OCI-LY1 (cell line): ENCODE measurements around the gene SLC38A8.

Experiments
- H2AFZ ChIP-seq: fragments of 200-600 bp; sonication (generic), shearing (Covaris generic); 2 replicates; pipeline ENCODE4 v1.6.0; 2014; ENCODE audit warnings: antibody characterized with exemption, mild to moderate bottlenecking, low read length
- H3F3A ChIP-seq: fragments of 200-600 bp; sonication (generic), shearing (Covaris generic); 2 replicates; pipeline ENCODE4 v1.6.0; 2014; ENCODE audit warnings: mild to moderate bottlenecking, antibody characterized with exemption, low read length, moderate library complexity; ENCODE audit not compliant: insufficient read depth
- H3K27ac ChIP-seq: fragments of 200-600 bp; sonication (generic); 2 replicates; pipeline ENCODE4 v1.5.1; 2014; ENCODE audit warnings: low read length, mixed run types, mild to moderate bottlenecking, low read depth; ENCODE audit not compliant: poor library complexity, severe bottlenecking
- H3K27me3 ChIP-seq: fragments of 200-600 bp; sonication (generic); 2 replicates; pipeline ENCODE4 v1.6.0; 2014; ENCODE audit warnings: antibody characterized with exemption, mild to moderate bottlenecking, low read length, moderate library complexity; ENCODE audit not compliant: insufficient read depth
- H3K36me3 ChIP-seq: fragments of 200-600 bp; sonication (generic); 2 replicates; pipeline ENCODE4 v1.6.1; 2014; ENCODE audit warnings: mild to moderate bottlenecking, antibody characterized with exemption, low read length, moderate library complexity, mixed read lengths; ENCODE audit not compliant: insufficient read depth
- H3K4me1 ChIP-seq: fragments of 200-600 bp; sonication (generic); 2 replicates; pipeline ENCODE4 v1.5.1; 2014; ENCODE audit warnings: mild to moderate bottlenecking, low read length, moderate library complexity; ENCODE audit not compliant: insufficient read depth, severe bottlenecking
- H3K4me2 ChIP-seq: fragments of 200-600 bp; sonication (generic), shearing (Covaris generic); 2 replicates; pipeline ENCODE4 v1.6.1; 2014; ENCODE audit warnings: low read length
- H3K4me3 ChIP-seq: fragments of 200-600 bp; sonication (generic); 2 replicates; pipeline ENCODE4 v1.5.1; 2014; ENCODE audit warnings: low read length, low read depth, mild to moderate bottlenecking, mixed read lengths; ENCODE audit not compliant: poor library complexity, severe bottlenecking
- H3K79me2 ChIP-seq: fragments of 200-600 bp; shearing (Covaris generic); 2 replicates; pipeline ENCODE4 v1.6.1; 2016; ENCODE audit warnings: mixed run types, low read length, mixed read lengths; ENCODE audit not compliant: insufficient read depth
- H3K9ac ChIP-seq: fragments of 200-600 bp; sonication (generic), shearing (Covaris generic); 2 replicates; pipeline ENCODE4 v1.6.1; 2014; ENCODE audit warnings: mild to moderate bottlenecking, low read length, mixed read lengths
- H3K9me2 ChIP-seq: fragments of 200-600 bp; sonication (generic), shearing (Covaris generic); 2 replicates; pipeline ENCODE4 v1.6.1; 2014; ENCODE audit warnings: low read depth, mild to moderate bottlenecking, low read length, mixed read lengths
- H3K9me3 ChIP-seq: fragments of 200-600 bp; shearing (Covaris generic); 2 replicates; pipeline ENCODE4 v1.6.1; 2014; ENCODE audit warnings: low read length, mixed read lengths
- H4K20me1 ChIP-seq: fragments of 200-600 bp; sonication (generic), shearing (Covaris generic); 2 replicates; pipeline ENCODE4 v1.6.0; 2016; ENCODE audit warnings: mild to moderate bottlenecking, low read length; ENCODE audit not compliant: insufficient read depth
- CTCF ChIP-seq: fragments of 200-600 bp; sonication (generic), shearing (Covaris generic); IDR thresholded peaks from 2 replicates; pipeline ENCODE4 v1.5.1; 2017; ENCODE audit warnings: mild to moderate bottlenecking, antibody characterized with exemption, low read length, moderate library complexity, mixed read lengths
- EZH2 ChIP-seq: fragments of 200-600 bp; sonication (generic), shearing (Covaris generic); IDR thresholded peaks from 2 replicates; pipeline ENCODE4 v1.8.0; 2017; ENCODE audit warnings: borderline replicate concordance, mixed run types, mild to moderate bottlenecking, antibody characterized with exemption, low read length, moderate library complexity, mixed read lengths

The SLC38A8 gene

GRCh38 chr16:84088695-84089395, 46.2 kb upstream of the SLC38A8 start:
- no peaks in the 10 kb centered on the region for H3K79me2 ChIP-seq
- peak overlapping the region; percentile 96 for H3K27ac ChIP-seq
- peak overlapping the region; percentile 58 for H3K4me2 ChIP-seq
- no peak overlapping the region for H2AFZ ChIP-seq
- H3K4me1 ChIP-seq, result peaks cover 74% of the 10 kb centered on the region
- H3K9me3 ChIP-seq, result no peaks in the 10 kb centered on the region
- no peaks in the 10 kb centered on the region for H3K27me3 ChIP-seq
- peaks cover 7% of the 10 kb centered on the region; the same call in 1 of the 2 replicates for H3F3A ChIP-seq
- H3K9me2 ChIP-seq, result no peaks in the 10 kb centered on the region
- no peaks in the 10 kb centered on the region for H4K20me1 ChIP-seq
- H3K4me3 ChIP-seq, result peak overlapping the region; percentile 31
- H3K9ac ChIP-seq, result peak overlapping the region; percentile 34; the same call in 1 of the 2 replicates
- peaks cover 62% of the 10 kb centered on the region for H3K36me3 ChIP-seq
- TF ChIP-seq CTCF, result peak; percentile 52
- TF ChIP-seq EZH2, result no peak

- H3F3A ChIP-seq, result peaks cover 7% of the 10 kb centered on the region; the same call in 1 of the 2 replicates
- peak overlapping the region; percentile 33; the same call in 1 of the 2 replicates for H3K4me2 ChIP-seq
- H3K79me2 ChIP-seq, result no peaks in the 10 kb centered on the region
- H3K27ac ChIP-seq, result peak overlapping the region; percentile 96
- no peak overlapping the region for H3K4me3 ChIP-seq
- H3K4me1 ChIP-seq, result peaks cover 74% of the 10 kb centered on the region
- H2AFZ ChIP-seq, result no peak overlapping the region
- TF ChIP-seq EZH2, result no peak
- TF ChIP-seq CTCF, result no peak
- H3K27me3 ChIP-seq, result no peaks in the 10 kb centered on the region
- H3K36me3 ChIP-seq, result peaks cover 60% of the 10 kb centered on the region
- no peaks in the 10 kb centered on the region for H3K9me2 ChIP-seq
- H3K9me3 ChIP-seq, result no peaks in the 10 kb centered on the region
- no peaks in the 10 kb centered on the region for H4K20me1 ChIP-seq
- H3K9ac ChIP-seq, result no peak overlapping the region; the same call in 1 of the 2 replicates
These were observed 45.0 kb upstream of the SLC38A8 start for GRCh38 chr16:84087466-84088151.

DNA sequence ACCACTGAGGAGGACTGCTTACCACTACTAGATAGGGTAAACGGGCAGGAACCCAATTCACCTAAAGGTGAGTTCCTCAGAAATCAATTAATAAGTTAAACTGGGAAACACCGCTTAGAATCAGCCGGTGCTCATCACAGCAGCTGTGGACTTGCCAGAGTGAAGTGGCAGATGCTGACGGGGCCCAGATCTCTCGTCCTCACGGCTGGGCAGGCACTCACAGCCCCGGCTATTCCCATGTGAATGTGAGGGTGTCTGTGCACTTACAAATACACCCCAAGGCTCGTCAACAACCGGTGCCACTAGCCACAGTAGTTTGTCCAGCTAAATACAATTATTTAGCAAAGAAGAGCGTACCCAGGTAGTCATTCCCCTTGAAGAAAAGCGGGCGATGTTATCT, 44.4 kb upstream of the SLC38A8 start:
- H3K9me3 ChIP-seq, result no peaks in the 10 kb centered on the region
- no peak for TF ChIP-seq EZH2
- no peak for TF ChIP-seq CTCF
- peaks cover 7% of the 10 kb centered on the region; the same call in 1 of the 2 replicates for H3F3A ChIP-seq
- peak overlapping the region; percentile 96 for H3K27ac ChIP-seq
- no peak overlapping the region; the same call in 1 of the 2 replicates for H3K9ac ChIP-seq
- no peaks in the 10 kb centered on the region for H3K79me2 ChIP-seq
- H3K4me3 ChIP-seq, result no peak overlapping the region
- peak overlapping the region; percentile 17; the same call in 1 of the 2 replicates for H3K4me2 ChIP-seq
- no peaks in the 10 kb centered on the region for H3K27me3 ChIP-seq
- H3K9me2 ChIP-seq, result no peaks in the 10 kb centered on the region
- no peak overlapping the region for H2AFZ ChIP-seq
- no peaks in the 10 kb centered on the region for H4K20me1 ChIP-seq
- peaks cover 73% of the 10 kb centered on the region for H3K4me1 ChIP-seq
- peaks cover 60% of the 10 kb centered on the region for H3K36me3 ChIP-seq
